HCT116 (cell line): ENCODE results near the gene CEP20.

Experiments
- CBX3 ChIP-seq: IDR thresholded peaks from 2 replicates; pipeline ENCODE4 v1.6.1; 2012; ENCODE audit warnings: low read depth
- EGR1 ChIP-seq: IDR thresholded peaks from 2 replicates; pipeline ENCODE4 v1.6.1; 2012; ENCODE audit warnings: low read depth
- EZH2 ChIP-seq: fragments of 200-600 bp; sonication (generic); IDR thresholded peaks from 2 replicates; pipeline ENCODE4 v1.6.1; 2017; ENCODE audit warnings: antibody characterized with exemption, mixed run types
- FOSL1 ChIP-seq: IDR thresholded peaks from 2 replicates; pipeline ENCODE4 v1.6.1; 2012; ENCODE audit warnings: low read depth
- POLR2A ChIP-seq: IDR thresholded peaks from 2 replicates; pipeline ENCODE4 v1.7.0; 2011; ENCODE audit warnings: borderline replicate concordance; ENCODE audit not compliant: insufficient read depth, insufficient read length; ENCODE audit errors: extremely low read depth
- POLR2AphosphoS5 ChIP-seq: IDR thresholded peaks from 2 replicates; pipeline ENCODE4 v1.6.1; 2011; ENCODE audit warnings: mild to moderate bottlenecking, low read depth, low read length, moderate library complexity
- REST ChIP-seq: IDR thresholded peaks from 2 replicates; pipeline ENCODE4 v1.6.1; 2012; ENCODE audit warnings: low read depth
- SP1 ChIP-seq: IDR thresholded peaks from 2 replicates; pipeline ENCODE4 v1.6.1; 2012; ENCODE audit warnings: low read depth
- YY1 ChIP-seq: IDR thresholded peaks from 2 replicates; pipeline ENCODE4 v1.6.1; 2011; ENCODE audit warnings: low read length, low read depth, moderate library complexity, mild to moderate bottlenecking; ENCODE audit not compliant: insufficient replicate concordance; ENCODE audit errors: extremely low read depth
- ZNF274 ChIP-seq: fragments of 200-500 bp; sonication (Bioruptor generic); IDR thresholded peaks from 2 replicates; pipeline ENCODE4 v1.6.1; 2014; ENCODE audit warnings: mild to moderate bottlenecking, low read depth, low read length, inconsistent platforms
- TF ChIP-seq, protein P1 (sequence below), 3 experiments: fragments of 200-600 bp in 1 of 3; sonication (generic) in 1 of 3; IDR thresholded peaks in 2 of 3; conservative IDR thresholded peaks in 1 of 3; 2 replicates each; pipeline ENCODE4 v1.5.1; 2012 to 2017; ENCODE audit warnings: low read depth in 2 of 3, low read length in 2 of 3, antibody characterized with exemption in 1 of 3, borderline replicate concordance in 1 of 3, control low read depth in 1 of 3, mild to moderate bottlenecking in 1 of 3, mixed read lengths in 1 of 3, mixed run types in 1 of 3, moderate library complexity in 1 of 3; ENCODE audit not compliant: insufficient read depth in 1 of 3
- TF ChIP-seq, protein P2 (sequence below): IDR thresholded peaks from 2 replicates; pipeline ENCODE4 v1.6.1; 2012
- TF ChIP-seq, protein P3 (sequence below): IDR thresholded peaks from 2 replicates; pipeline ENCODE4 v1.6.1; 2011; ENCODE audit warnings: mild to moderate bottlenecking, low read length, moderate library complexity; ENCODE audit not compliant: insufficient replicate concordance; ENCODE audit errors: extremely low read depth
- TF ChIP-seq, protein P4 (sequence below): IDR thresholded peaks from 2 replicates; pipeline ENCODE4 v1.6.1; 2012

GRCh38 chr16:15854906-15855703, 33.3 kb downstream of the CEP20 start:
- TF ChIP-seq, protein P1, sequence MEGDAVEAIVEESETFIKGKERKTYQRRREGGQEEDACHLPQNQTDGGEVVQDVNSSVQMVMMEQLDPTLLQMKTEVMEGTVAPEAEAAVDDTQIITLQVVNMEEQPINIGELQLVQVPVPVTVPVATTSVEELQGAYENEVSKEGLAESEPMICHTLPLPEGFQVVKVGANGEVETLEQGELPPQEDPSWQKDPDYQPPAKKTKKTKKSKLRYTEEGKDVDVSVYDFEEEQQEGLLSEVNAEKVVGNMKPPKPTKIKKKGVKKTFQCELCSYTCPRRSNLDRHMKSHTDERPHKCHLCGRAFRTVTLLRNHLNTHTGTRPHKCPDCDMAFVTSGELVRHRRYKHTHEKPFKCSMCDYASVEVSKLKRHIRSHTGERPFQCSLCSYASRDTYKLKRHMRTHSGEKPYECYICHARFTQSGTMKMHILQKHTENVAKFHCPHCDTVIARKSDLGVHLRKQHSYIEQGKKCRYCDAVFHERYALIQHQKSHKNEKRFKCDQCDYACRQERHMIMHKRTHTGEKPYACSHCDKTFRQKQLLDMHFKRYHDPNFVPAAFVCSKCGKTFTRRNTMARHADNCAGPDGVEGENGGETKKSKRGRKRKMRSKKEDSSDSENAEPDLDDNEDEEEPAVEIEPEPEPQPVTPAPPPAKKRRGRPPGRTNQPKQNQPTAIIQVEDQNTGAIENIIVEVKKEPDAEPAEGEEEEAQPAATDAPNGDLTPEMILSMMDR (IDR thresholded peaks at IDR 0.05 in 2 of 3, conservative IDR thresholded peaks at IDR 0.05 in 1 of 3; ENCODE audit: borderline replicate concordance in 1 of 3, insufficient read depth in 1 of 3, low read depth in 2 of 3, low read length in 2 of 3) = no peak
- TF ChIP-seq, protein P2, sequence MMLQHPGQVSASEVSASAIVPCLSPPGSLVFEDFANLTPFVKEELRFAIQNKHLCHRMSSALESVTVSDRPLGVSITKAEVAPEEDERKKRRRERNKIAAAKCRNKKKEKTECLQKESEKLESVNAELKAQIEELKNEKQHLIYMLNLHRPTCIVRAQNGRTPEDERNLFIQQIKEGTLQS = no peak
- TF ChIP-seq FOSL1 = no peak
- TF ChIP-seq EGR1 = no peak
- TF ChIP-seq, protein P3, sequence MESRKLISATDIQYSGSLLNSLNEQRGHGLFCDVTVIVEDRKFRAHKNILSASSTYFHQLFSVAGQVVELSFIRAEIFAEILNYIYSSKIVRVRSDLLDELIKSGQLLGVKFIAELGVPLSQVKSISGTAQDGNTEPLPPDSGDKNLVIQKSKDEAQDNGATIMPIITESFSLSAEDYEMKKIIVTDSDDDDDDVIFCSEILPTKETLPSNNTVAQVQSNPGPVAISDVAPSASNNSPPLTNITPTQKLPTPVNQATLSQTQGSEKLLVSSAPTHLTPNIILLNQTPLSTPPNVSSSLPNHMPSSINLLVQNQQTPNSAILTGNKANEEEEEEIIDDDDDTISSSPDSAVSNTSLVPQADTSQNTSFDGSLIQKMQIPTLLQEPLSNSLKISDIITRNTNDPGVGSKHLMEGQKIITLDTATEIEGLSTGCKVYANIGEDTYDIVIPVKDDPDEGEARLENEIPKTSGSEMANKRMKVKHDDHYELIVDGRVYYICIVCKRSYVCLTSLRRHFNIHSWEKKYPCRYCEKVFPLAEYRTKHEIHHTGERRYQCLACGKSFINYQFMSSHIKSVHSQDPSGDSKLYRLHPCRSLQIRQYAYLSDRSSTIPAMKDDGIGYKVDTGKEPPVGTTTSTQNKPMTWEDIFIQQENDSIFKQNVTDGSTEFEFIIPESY = no peak
- no peak for TF ChIP-seq POLR2AphosphoS5
- no peak for TF ChIP-seq SP1
- TF ChIP-seq POLR2A = no peak
- TF ChIP-seq REST = no peak
- TF ChIP-seq, protein P4, sequence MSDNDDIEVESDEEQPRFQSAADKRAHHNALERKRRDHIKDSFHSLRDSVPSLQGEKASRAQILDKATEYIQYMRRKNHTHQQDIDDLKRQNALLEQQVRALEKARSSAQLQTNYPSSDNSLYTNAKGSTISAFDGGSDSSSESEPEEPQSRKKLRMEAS = no peak
- no peak for TF ChIP-seq EZH2
- no peak for TF ChIP-seq YY1
- no peak for TF ChIP-seq ZNF274
- TF ChIP-seq CBX3 = no peak
